ENCODE data around the gene ABHD15.

Gene ABHD15

DNA sequence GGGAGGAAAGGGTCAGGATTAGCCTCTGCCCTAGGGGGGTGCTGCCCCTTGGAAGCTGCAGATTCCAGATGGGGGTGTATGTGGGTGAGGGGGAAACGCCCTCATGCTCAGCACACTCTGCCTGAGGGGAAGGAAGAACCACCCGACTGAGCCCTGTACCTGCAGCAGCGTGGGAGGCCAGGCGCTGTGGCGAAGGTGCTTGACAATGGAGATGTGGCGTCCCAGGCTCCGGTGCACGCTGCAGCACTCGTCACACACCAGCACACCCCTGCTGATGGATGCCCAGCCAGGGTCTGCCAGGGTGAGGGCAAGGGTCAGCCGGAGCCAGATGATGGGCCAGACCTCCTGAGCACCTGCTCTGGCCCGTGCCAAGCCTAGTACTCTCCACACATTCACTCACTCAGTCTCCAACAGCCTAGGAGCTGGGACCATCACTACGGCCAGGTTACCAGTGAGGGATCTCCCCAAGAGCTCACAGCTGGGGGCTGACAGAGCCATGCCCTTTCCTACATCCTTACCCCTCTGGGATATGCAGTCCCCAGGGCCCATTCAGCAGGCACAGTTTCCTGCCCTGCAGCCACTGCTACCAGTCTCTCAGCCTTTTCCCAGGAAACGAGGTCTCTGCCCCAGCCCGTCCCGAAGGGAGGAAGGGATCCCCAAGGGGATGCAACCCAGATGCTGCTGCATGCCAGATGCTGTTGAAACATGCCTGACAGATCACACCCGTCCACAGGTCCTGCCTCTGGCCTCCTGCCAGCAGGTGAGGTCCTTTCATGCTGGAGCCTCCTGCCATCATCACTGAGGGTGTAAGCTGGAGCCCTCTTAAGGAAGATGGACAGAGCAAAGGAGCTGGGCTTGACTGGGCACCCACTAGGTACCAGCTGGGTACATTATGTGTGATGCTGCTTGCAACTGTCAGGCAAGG is 16.7 kb upstream of the ABHD15 start:
- DNase-seq (ENCODE audit: low read depth in 1 of 2, low spot score in 1 of 2), result no peak

DNA sequence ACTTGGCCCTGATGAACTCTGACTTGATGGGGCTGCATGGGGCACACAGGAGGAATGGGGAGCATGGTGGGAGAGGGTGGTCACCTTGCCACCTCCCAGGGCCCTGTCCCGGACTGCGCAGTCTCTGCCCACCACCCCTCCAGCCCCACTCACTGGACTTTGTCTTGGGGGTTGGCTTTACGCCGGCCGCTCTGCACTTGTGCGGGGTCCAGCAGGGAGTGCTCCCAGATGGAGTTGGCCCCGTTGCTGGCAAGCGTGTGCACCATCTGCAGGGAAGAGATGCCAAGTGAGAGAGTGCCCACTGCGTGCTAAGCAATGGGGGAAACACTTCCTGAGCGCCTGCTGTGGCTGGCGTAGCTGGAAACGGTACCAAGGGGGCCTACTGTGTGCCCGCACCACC is 15.9 kb upstream of the ABHD15 start:
- DNase-seq (ENCODE audit: low read depth in 1 of 2, low spot score in 1 of 2), result no peak

DNA sequence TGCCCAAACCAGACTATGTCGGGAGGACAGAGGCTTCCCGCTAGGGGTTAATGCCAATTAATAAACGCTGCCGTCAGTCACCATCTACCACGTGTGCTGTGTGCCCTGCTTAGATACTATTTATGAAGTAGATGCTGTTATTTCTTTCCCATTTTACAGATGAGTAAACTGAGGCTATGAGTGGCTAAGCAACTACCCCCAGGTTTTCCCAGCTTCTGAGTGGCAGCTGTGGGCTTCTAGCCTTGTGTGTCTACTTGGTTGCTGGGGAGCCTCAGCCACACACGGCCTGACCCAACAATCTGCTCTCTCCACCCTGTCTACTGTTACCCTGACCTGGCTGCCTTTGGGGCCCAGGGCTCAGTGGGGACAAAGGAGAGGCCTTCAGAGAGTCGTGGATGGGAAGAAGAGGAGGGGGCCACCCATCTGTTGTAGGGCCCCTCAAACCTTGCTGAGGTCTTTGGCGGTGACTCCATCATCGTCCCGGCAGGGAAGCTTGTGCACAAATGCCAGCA is 15.5 kb upstream of the ABHD15 start:
- DNase-seq (ENCODE audit: low read depth in 1 of 2, low spot score in 1 of 2), result no peak

DNA sequence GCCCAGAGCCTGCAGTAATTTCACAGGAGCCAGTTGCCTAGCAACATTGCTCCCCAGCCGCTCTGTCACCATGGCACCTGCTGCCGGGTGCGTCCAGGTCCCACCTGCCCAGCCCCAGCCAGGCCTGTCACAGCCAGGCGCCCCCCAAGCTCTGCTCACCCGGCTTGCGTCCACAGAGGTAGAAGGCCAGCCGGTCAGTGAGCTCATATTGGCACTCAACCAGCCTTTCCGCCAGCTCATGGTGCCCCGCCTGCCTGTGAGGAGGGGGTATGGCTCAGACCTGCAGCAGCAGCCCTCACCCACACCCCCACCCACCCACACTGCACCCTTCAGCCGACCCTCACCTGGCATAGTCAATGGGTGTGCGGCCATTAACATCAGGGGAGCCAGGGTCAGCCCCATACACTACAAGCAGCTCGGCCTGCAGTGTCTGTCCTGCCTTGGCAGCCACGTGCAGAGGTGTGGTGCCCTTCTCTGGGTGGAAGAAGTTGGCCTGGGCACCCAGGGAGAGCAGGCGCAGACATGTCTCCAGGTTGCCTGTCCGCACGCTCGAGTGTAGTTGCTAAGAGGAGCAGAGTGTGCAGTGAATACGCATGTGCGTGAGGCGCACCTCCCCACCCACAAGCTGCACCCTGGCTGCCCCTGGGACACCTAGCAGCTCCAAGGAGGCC is 14.9 kb upstream of the ABHD15 start:
- DNase-seq (ENCODE audit: low read depth in 1 of 2, low spot score in 1 of 2), result no peak

- DNase-seq (ENCODE audit: low read depth in 1 of 2, low spot score in 1 of 2), result peak; percentile 78 to 88
Measured at GRCh38 chr17:29579866-29580771, 13.3 kb upstream of the ABHD15 start.

GRCh38 chr17:29578626-29579485 is 12.0 kb upstream of the ABHD15 start:
- no peak for DNase-seq (ENCODE audit: low read depth in 1 of 2, low spot score in 1 of 2)

DNA sequence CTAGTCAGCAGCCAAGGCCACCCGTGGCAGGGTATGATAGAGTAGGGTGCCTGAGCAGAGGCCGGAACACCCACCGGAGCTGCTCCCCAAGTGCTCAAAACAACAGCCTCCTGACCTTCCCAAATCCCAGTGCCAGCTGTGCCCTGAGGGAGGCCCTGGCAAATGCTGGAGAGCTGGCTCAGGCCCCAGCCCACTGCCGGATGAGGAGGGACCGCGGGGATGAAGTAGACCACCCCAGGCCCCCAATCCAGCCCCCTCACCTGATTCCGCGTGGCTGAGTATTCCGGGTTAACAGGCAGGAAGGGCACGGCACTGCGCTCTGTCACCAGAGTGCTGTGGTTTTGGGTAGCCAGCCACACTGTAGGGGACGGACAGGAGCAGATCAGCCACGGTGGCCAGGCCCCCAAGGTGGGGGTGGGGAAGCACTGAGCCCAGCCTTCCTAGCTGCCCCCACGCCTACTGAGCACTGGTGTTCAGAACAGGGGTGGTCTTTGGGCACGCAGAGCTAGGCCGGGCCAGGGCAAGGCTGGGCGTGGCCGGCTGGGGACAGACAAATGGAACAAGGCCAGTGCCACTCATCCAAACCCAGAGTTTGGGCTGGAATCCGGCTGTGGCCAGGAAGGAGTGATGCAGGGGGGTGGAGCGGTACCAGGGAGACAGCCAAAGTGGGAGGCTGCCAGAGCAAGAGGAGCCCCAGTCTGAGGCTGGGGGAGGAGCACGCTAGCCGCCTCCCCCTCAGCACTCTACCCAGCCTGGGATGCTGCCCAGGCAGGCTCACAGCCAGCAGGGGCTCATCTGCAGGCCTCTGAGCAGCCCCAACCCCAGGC is 10.8 kb upstream of the ABHD15 start:
- DNase-seq (ENCODE audit: low read depth in 1 of 2, low spot score in 1 of 2), result no peak

- DNase-seq (ENCODE audit: low read depth in 1 of 2, low spot score in 1 of 2), result no peak
Measured at GRCh38 chr17:29577001-29577370, 10.1 kb upstream of the ABHD15 start.

- no peak for DNase-seq (ENCODE audit: low read depth in 1 of 2, low spot score in 1 of 2)
Measured at GRCh38 chr17:29576214-29577000, 9.6 kb upstream of the ABHD15 start.

DNA sequence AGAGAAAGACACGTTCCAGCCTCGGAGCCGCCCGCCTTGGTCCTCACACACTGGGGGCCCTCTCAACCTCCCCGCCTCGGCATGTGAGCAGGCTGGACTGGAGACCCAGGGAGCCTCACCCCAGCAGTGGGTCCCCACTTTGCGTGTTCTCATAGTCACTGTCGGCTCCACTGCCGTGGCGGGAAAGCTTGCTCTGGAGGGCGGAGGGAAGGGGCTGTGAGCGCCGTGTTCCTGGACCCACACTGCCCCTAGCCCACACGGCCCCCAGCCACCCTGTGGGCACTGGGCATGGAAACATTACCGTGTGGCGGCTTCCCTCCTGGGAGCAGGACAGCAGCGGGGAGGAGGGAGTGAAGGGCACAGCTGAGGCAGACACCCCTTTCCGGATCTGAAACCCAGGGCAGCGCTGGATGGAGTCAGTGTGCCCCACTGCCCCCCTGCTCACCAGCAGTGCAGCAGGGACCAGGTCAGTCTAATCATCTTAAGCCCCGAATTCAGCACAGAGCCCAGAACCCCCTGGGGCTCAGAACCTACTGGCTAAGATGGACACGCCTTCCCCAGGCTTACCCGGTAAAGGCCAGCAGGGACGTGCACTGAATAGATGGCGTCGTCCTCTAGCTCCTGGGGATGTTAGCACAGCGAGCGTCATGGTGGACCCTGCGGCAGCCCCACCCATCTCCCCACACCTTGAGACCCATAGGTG is 8.8 kb upstream of the ABHD15 start:
- no peak for DNase-seq (ENCODE audit: low read depth in 1 of 2, low spot score in 1 of 2)

DNA sequence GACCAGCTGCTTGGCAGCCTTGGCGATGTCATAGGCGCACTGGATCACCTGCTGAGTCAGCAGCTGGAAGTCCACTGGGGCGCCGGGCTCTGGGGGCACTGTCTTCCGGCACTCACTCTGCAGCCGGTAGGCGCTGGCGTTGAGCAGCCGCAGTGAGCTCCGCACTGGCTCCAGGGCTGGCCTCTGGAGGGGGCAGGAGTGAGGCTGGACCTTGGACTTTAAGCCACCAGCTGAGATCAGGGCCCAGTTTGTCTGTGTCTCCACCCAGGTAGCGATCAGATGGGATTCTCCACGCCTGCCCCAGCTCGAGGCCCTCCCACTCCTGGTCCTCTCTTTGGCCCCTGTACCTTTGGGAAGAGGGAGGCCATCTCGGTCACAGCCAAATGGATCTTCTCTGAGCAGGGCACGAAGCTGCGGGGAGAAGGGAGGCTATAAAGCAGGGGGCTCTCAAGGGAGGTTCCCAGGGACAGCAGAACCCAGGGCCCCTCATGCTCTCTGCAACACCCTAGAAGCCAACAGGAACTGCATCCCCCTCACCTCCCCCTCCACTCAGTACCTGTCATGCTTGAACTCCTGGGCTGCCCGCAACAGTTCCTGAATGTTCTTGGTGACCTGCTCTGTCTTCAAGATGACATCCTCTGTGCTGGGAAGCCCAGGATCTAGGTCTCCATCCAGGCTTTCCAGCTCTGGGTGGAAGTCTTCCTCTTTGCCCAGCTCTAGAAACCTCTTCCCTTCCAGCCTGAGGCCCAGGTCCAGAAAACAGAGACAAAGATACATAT is 8.1 kb upstream of the ABHD15 start:
- no peak for DNase-seq (ENCODE audit: low read depth in 1 of 2, low spot score in 1 of 2)

GRCh38 chr17:29573871-29574731 is 7.3 kb upstream of the ABHD15 start:
- DNase-seq (ENCODE audit: low read depth in 1 of 2, low spot score in 1 of 2), result no peak

DNA sequence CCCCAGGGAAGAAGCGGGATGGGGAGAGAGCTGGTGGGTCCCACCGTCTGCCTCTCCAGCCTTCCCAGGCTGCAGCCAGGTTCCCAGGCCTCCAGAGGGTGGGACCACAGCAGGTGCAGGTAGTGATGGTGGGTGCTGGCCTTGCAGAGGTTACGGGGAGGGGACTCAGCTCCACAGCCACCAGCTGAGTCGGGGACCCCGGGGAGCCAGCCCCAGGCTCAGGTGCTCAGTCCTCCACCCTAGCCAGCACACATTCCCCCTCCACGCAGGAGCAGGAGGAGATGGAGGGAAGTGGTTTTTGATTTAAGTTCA is 6.7 kb upstream of the ABHD15 start:
- DNase-seq (ENCODE audit: low read depth in 1 of 2, low spot score in 1 of 2), result no peak

- DNase-seq (ENCODE audit: low read depth in 1 of 2, low spot score in 1 of 2), result no peak
Measured at GRCh38 chr17:29572691-29573557, 6.1 kb upstream of the ABHD15 start.

DNA sequence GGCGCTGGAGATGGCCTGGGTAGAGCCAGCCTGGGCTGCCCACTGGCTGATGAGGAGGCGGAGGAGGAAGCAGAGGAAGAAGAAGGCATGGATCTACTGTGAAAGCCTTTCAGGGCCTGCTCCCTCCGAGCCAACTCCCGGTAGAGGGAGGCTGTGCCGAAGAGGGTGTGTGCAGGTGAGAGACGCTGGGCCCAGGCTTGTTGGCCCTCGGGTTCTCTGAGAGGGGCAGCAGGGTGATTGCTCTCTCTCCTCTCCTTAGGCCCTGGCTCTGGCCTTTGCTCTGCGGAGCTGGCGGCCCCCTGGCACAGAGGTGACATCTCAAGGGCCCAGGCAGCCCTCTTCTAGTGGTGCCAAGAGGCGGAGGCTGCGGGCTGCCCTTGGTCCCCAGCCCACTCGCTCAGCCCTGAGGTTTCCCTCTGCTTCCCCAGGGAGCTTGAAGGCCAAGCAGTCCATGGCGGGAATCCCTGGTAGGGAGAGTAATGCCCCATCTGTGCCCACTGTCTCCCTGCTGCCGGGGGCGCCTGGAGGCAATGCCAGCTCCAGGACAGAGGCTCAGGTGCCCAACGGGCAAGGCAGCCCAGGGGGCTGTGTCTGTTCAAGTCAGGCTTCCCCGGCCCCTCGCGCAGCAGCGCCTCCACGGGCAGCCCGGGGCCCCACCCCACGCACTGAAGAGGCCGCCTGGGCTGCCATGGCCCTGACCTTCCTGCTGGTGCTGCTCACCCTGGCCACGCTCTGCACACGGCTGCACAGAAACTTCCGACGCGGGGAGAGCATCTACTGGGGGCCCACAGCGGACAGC is 5.2 kb upstream of the ABHD15 start:
- no peak for DNase-seq (ENCODE audit: low read depth in 1 of 2, low spot score in 1 of 2)
